Activated naive CD4-positive, alpha-beta T cell treated with anti-CD3 and anti-CD28 coated beads, Interleukin-2, amount 50 U/mL, for 24 hours (primary cell): ENCODE results near the gene LMNTD2.
"Not testable (repeated sequence)": the region's sequence is repeated elsewhere in the genome, so short reads cannot be mapped to it uniquely, and the experiment has no call there.

ENCODE experiments used
- H3K27ac Mint-ChIP-seq: one replicate; pipeline ENCODE4 v1.8.0; 2021; ENCODE audit warnings: mild to moderate bottlenecking, mixed read lengths
- H3K27me3 Mint-ChIP-seq: one replicate; pipeline ENCODE4 v1.8.0; 2021; ENCODE audit warnings: mixed read lengths
- H3K36me3 Mint-ChIP-seq: one replicate; pipeline ENCODE4 v1.8.0; 2021; ENCODE audit warnings: mixed read lengths
- H3K4me1 Mint-ChIP-seq: one replicate; pipeline ENCODE4 v1.8.0; 2021; ENCODE audit warnings: mixed read lengths
- H3K4me3 Mint-ChIP-seq: one replicate; pipeline ENCODE4 v1.8.0; 2021; ENCODE audit warnings: mild to moderate bottlenecking, mixed read lengths
- H3K9me3 Mint-ChIP-seq: one replicate; pipeline ENCODE4 v1.8.0; 2021; ENCODE audit warnings: mixed read lengths

The LMNTD2 gene

GRCh38 chr11:526192-526591, 34.3 kb downstream of the LMNTD2 start:
- H3K4me1 Mint-ChIP-seq: no peaks in the 10 kb centered on the region
- H3K27me3 Mint-ChIP-seq: no peaks in the 10 kb centered on the region
- H3K9me3 Mint-ChIP-seq: no peaks in the 10 kb centered on the region
- peak overlapping the region; percentile 30 for H3K27ac Mint-ChIP-seq
- H3K36me3 Mint-ChIP-seq: no peaks in the 10 kb centered on the region
- H3K4me3 Mint-ChIP-seq: no peak overlapping the region

GRCh38 chr11:521177-521688, 39.3 kb downstream of the LMNTD2 start:
- Mint-ChIP-seq H3K4me1 (peaks cover 4% of the 10 kb centered on the region), H3K36me3 (no peaks in the 10 kb centered on the region), H3K27ac (no peak overlapping the region), H3K4me3 (no peak overlapping the region), H3K27me3 (no peaks in the 10 kb centered on the region), H3K9me3 (no peaks in the 10 kb centered on the region)

DNA sequence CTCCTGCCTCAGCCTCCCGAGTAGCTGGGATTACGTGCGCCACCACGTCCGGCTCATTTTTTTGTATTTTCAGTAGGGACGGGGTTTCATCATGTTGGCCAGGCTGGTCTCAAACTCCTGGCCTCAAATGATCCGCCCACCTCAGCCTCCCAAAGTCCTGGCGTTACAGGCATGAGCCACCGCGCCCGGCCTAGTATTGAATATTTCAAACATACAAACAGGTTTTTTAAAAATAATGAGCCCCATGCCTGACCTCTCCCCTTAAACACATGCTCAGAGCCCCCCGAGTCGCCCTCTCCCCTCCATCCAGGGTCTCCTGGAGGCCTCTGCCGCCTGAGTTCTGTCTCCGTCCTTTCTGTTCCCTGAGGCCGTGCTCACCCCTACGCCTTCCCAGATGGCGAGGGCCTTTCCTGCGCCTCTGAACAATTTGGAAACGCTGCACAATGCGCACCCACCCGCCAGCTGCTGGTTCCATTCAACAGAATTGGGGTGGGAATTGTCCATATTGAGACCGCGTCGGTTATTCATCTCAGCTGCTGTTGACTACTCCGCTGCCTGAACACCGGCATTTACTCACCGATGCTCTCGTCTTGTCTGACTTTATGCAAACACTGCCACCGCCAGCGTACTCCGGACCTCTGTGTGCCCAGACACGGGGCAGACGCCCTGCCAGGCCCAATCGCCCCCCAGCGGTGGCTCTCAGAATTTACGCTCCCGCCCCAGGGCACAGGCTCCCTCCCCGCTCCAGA, 39.9 kb downstream of the LMNTD2 start:
- Mint-ChIP-seq H3K36me3 (no peaks in the 10 kb centered on the region), H3K9me3 (no peaks in the 10 kb centered on the region), H3K27me3 (no peaks in the 10 kb centered on the region), H3K4me3 (no peak overlapping the region), H3K27ac (peak overlapping the region; percentile 12), H3K4me1 (peaks cover 4% of the 10 kb centered on the region)

DNA sequence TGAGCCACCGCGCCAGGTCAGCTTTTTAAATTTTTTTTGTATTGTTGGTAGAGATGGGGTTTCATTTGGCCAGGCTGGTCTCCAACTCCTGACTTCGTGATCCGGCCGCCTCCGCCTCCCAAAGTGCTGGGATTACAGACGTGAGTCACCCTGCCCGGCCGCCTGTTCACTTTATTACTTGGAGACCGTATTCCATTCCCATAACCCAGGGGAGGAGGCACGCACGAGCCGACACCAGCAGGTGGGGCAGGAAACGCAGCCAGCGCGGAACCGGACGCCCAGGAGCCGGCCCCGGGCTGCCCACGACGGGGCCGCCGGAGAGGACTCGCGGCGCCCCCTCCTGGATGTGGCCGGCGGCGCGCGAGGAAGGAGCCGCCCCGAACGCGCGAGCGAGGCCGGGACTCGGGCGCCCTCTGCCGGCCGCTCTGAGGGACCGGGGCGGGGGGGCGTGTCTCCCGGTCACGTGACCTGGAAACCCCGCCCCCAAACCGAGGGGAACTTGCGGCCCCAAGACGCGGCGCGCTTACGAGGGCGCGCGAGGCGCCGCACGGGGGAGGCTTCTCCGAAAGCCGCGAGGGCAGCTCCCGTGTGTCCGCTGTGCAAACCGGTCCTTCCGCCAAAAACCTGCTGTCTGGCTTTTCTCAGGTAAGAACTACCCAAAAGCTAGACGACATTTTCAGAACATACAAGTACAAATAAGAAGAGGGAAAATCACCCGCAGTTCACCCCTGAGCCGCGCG, 41.9 kb downstream of the LMNTD2 start:
- no peaks in the 10 kb centered on the region for H3K36me3 Mint-ChIP-seq
- peaks cover 4% of the 10 kb centered on the region for H3K4me1 Mint-ChIP-seq
- H3K4me3 Mint-ChIP-seq: peak overlapping the region; percentile 80
- H3K27me3 Mint-ChIP-seq: no peaks in the 10 kb centered on the region
- no peaks in the 10 kb centered on the region for H3K9me3 Mint-ChIP-seq
- H3K27ac Mint-ChIP-seq: peak overlapping the region; percentile 84

DNA sequence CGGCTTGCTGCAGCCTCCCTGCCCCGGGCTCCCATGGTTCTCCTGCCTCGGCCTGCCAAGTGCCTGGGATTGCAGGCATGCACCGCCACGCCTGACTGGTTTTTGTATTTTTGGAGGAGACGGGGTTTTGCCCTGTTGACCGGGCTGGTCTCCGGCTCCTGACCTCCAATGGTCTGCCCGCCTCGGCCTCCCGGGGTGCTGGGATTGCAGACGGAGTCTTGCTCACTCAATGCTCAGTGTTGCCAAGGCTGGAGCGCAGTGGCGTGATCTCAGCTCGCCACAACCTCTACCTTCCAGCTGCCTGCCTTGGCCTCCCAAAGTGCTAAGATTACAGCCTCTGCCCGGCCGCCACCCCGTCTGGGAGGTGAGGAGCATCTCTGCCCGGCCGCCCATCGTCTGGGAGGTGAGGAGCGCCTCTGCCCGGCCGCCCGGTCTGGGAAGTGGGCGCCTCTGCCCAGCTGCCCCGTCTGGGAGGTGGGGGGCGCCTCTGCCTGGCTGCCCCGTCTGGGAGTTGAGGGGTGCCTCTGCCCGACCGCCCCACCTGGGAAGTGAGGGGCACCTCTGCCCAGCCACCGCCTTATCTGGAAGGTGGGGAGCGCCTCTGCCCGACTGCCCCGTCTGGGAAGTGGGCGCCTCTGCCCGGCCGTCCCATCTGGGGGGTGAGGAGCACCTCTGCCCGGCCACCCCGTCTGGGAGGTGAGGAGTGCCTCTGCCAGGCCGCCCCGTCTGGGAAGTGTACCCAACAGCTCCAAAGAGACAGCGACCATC, 43.4 kb downstream of the LMNTD2 start:
- not testable (repeated sequence) for H3K9me3 Mint-ChIP-seq, H3K27me3 Mint-ChIP-seq, H3K4me3 Mint-ChIP-seq, H3K27ac Mint-ChIP-seq, H3K36me3 Mint-ChIP-seq, H3K4me1 Mint-ChIP-seq

GRCh38 chr11:516400-516799, 44.1 kb downstream of the LMNTD2 start:
- no peaks in the 10 kb centered on the region for H3K36me3 Mint-ChIP-seq
- no peaks in the 10 kb centered on the region for H3K9me3 Mint-ChIP-seq
- H3K4me1 Mint-ChIP-seq: peaks cover 4% of the 10 kb centered on the region
- H3K27me3 Mint-ChIP-seq: no peaks in the 10 kb centered on the region
- H3K27ac Mint-ChIP-seq: peak overlapping the region; percentile 46
- H3K4me3 Mint-ChIP-seq: no peak overlapping the region

DNA sequence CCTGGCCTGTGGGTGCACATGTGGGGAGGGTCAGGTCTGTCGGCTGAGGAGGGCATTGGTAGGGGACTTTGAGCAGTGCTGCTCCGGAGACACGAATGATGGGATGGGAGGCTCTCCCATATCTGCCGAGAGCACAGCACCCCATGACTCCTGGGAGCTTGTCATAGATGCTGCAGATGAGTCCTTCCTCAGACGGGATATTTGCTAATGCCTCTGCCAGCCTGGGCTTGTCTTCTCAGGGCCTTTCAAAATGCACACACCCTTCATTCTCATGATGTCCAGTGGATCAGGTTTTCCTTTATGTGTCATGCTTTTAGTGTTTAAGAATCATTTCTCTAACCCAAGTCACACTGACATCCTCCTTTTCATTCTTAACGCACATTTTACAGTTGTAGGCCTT, 45.4 kb downstream of the LMNTD2 start:
- no peaks in the 10 kb centered on the region for H3K9me3 Mint-ChIP-seq
- H3K27ac Mint-ChIP-seq: peak overlapping the region; percentile 5
- H3K4me1 Mint-ChIP-seq: peaks cover 4% of the 10 kb centered on the region
- no peaks in the 10 kb centered on the region for H3K27me3 Mint-ChIP-seq
- no peak overlapping the region for H3K4me3 Mint-ChIP-seq
- H3K36me3 Mint-ChIP-seq: no peaks in the 10 kb centered on the region

DNA sequence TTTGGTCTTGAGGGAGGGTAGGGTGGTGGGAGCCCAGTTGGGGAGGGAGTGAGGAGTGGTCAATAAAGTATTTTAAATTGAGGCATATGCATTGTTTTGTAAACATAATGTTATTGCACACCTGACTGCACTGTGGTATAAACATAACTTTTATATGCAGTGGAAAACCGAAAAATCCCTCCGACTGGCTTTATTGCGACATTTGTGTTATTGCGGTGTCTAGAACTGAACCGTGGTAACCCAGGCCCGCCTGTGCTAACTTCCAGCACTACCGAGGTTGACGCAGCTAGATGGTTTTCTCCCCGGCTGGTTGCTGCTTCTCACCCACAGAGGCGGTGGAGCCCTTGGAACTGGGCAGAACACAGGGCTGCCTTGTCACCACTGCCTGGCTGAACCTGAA, 45.9 kb downstream of the LMNTD2 start:
- Mint-ChIP-seq H3K36me3 (no peaks in the 10 kb centered on the region), H3K27ac (no peak overlapping the region), H3K9me3 (no peaks in the 10 kb centered on the region), H3K27me3 (no peaks in the 10 kb centered on the region), H3K4me1 (peaks cover 4% of the 10 kb centered on the region), H3K4me3 (no peak overlapping the region)

DNA sequence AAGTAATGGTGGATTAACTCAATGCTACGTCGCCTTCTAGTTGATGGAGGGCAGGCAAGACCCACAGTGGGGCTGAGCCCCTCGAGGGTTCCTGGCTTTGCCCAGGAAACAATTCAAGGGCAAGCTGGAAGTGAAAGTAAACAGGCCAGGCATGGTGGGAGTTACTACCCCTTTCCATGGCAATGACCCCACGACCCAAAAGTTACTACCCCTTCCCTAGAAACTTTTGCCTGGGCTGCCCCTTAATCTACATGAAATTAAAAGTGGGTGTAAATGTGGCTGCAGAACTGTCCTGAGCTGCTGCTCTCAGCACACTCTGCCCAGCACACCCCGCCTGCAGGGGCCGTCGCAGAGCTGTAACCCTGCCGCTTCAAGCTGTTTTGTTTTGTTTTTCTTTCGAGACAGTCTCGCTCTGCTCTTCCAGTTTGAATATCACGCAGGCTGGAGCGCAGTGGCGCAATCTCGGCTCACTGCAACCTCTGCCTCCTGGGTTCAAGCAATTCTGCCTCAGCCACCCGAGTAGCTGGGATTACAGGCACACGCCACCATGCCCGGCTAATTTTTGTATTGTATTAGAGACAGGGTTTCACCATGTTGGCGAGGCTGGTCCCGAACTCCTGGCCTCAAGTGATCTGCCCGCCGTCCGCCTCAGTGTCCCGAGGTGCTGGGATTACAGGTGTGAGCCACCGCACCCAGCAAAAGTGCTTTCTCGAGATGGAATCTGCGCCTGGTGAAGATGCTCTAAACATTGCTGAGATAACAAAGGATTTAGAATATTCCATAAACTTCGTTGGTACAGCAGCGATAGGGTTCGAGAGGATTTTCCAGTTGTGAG, 47.6 kb downstream of the LMNTD2 start:
- no peaks in the 10 kb centered on the region for H3K27me3 Mint-ChIP-seq
- no peaks in the 10 kb centered on the region for H3K9me3 Mint-ChIP-seq
- no peaks in the 10 kb centered on the region for H3K36me3 Mint-ChIP-seq
- no peak overlapping the region for H3K4me3 Mint-ChIP-seq
- peak overlapping the region; percentile 83 for H3K27ac Mint-ChIP-seq
- H3K4me1 Mint-ChIP-seq: peaks cover 3% of the 10 kb centered on the region

- Mint-ChIP-seq H3K27ac (no peak overlapping the region), H3K27me3 (no peaks in the 10 kb centered on the region), H3K36me3 (peaks cover 1% of the 10 kb centered on the region), H3K9me3 (no peaks in the 10 kb centered on the region), H3K4me3 (peak overlapping the region; percentile 11), H3K4me1 (peaks cover 20% of the 10 kb centered on the region)
Observed at GRCh38 chr11:508956-509355, 51.6 kb downstream of the LMNTD2 start.

GRCh38 chr11:507727-508515, 52.6 kb downstream of the LMNTD2 start:
- Mint-ChIP-seq H3K27ac (peak overlapping the region; percentile 46), H3K36me3 (peaks cover 1% of the 10 kb centered on the region), H3K27me3 (no peaks in the 10 kb centered on the region), H3K4me3 (peak overlapping the region; percentile 98), H3K4me1 (peaks cover 20% of the 10 kb centered on the region), H3K9me3 (no peaks in the 10 kb centered on the region)

- no peaks in the 10 kb centered on the region for H3K27me3 Mint-ChIP-seq
- H3K4me1 Mint-ChIP-seq: peaks cover 20% of the 10 kb centered on the region
- H3K27ac Mint-ChIP-seq: peak within 1 kb of the TSS; percentile 100
- peaks cover 1% of the 10 kb centered on the region for H3K36me3 Mint-ChIP-seq
- peak within 1 kb of the TSS; percentile 98 for H3K4me3 Mint-ChIP-seq
- no peaks in the 10 kb centered on the region for H3K9me3 Mint-ChIP-seq
Observed at GRCh38 chr11:506995-507726, 53.4 kb downstream of the LMNTD2 start, which contains the start of gene RNH1. Gene RNH1 (minus strand): TSS chr11:507242. CDS start chr11:502162, 5,080 bp downstream.

DNA sequence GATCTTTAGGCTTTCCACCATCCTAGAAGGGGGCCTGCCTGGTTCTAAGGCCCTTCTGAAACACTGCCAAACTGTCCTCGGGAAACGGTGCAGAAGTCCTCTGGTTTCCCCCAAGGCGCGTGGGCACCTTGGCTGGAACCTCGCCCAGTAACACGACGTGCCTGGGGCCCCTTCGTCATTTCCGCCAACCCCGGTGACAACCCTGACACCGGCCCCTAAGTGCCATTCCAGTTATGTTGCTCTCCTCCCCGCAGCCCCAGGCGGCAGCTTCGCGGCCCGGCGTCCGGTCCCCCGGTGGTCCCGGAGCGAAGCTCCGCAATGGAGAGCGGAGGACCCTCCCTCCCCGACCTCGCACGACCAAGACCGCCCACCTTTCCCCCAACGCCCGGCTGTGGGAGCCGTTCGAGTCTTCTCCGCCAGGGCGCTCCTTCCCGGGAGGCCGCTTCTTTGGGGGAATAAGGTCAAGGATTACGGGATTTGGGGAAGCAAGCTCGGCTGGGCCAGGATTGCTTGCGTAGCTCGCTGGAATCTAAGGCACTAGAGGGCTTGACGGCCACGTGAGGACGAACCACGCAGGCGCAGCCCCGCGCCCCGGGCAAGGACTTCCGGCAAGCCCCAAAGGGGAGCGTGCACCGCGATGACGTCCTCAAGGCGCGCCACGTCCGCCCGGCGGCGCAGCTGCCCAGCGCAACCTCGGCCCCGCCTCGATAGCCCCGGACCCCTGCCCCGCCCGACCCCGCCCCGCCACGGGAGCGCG, 54.1 kb downstream of the LMNTD2 start:
- peaks cover 1% of the 10 kb centered on the region for H3K36me3 Mint-ChIP-seq
- H3K4me3 Mint-ChIP-seq: peak overlapping the region; percentile 98
- no peaks in the 10 kb centered on the region for H3K9me3 Mint-ChIP-seq
- peak overlapping the region; percentile 100 for H3K27ac Mint-ChIP-seq
- H3K27me3 Mint-ChIP-seq: no peaks in the 10 kb centered on the region
- H3K4me1 Mint-ChIP-seq: peaks cover 20% of the 10 kb centered on the region
